Liver (tissue), 9 donors: ENCODE data around the gene DCC. TPM values are rescaled to one million over a fixed set of nuclear protein-coding genes. Genes with fewer than 3 reads are reported as not detected.

Experiments used
- DNase-seq: peaks from one replicate; pipeline ENCODE4 v3.0.0-alpha.2; 2017; ENCODE audit warnings: low spot score
- H3K27ac ChIP-seq, 2 donors: one replicate each; pipeline ENCODE4 v1.7.0; 2013; ENCODE audit warnings: inconsistent platforms in 2 of 2, low read length in 2 of 2, control low read depth in 1 of 2, low read depth in 1 of 2, mild to moderate bottlenecking in 1 of 2
- H3K27me3 ChIP-seq, 4 donors: one replicate each; pipeline versions ENCODE4 v1.6.1 to v1.7.0; 2013; ENCODE audit warnings: low read length in 3 of 4, inconsistent platforms in 1 of 4, mild to moderate bottlenecking in 1 of 4, moderate library complexity in 1 of 4; ENCODE audit not compliant: control insufficient read depth in 4 of 4, insufficient read depth in 4 of 4
- H3K36me3 ChIP-seq, 4 donors: one replicate each; pipeline versions ENCODE4 v1.6.1 to v1.7.0; 2013; ENCODE audit warnings: low read length in 3 of 4, mild to moderate bottlenecking in 3 of 4, low read depth in 1 of 4, moderate library complexity in 1 of 4; ENCODE audit not compliant: control insufficient read depth in 4 of 4, insufficient read depth in 3 of 4
- H3K4me1 ChIP-seq, 4 donors: one replicate each; pipeline versions ENCODE4 v1.6.1 to v1.7.0; 2013; ENCODE audit warnings: low read length in 3 of 4, mild to moderate bottlenecking in 3 of 4, moderate library complexity in 1 of 4; ENCODE audit not compliant: control insufficient read depth in 4 of 4, insufficient read depth in 4 of 4
- H3K4me3 ChIP-seq, 3 donors: one replicate each; pipeline versions ENCODE4 v1.6.1 to v1.7.0; 2013; ENCODE audit warnings: low read length in 3 of 3, control low read depth in 1 of 3, low read depth in 1 of 3, mild to moderate bottlenecking in 1 of 3
- H3K9ac ChIP-seq, 2 donors: one replicate each; pipeline ENCODE4 v1.7.0; 2013; ENCODE audit warnings: low read length in 2 of 2, mild to moderate bottlenecking in 2 of 2, moderate library complexity in 2 of 2, control low read depth in 1 of 2, low read depth in 1 of 2
- H3K9me3 ChIP-seq, 4 donors: one replicate each; pipeline versions ENCODE4 v1.6.1 to v1.7.0; 2013; ENCODE audit warnings: low read length in 3 of 4; ENCODE audit not compliant: control insufficient read depth in 4 of 4
- EGR1 ChIP-seq, 2 donors: IDR thresholded peaks; 2 replicates each; pipeline ENCODE4 v1.6.1; 2016 to 2018; ENCODE audit warnings: antibody characterized with exemption in 2 of 2, low read depth in 2 of 2
- FOXA1 ChIP-seq: IDR thresholded peaks from 2 replicates; pipeline ENCODE4 v1.6.1; 2016; ENCODE audit warnings: antibody characterized with exemption
- FOXA2 ChIP-seq: IDR thresholded peaks from 2 replicates; pipeline ENCODE4 v1.6.1; 2016; ENCODE audit warnings: antibody characterized with exemption
- HNF4A ChIP-seq, 2 donors: conservative IDR thresholded peaks; 2 replicates each; pipeline ENCODE4 v1.6.1; 2016; ENCODE audit warnings: antibody characterized with exemption in 2 of 2, mild to moderate bottlenecking in 2 of 2
- HNF4G ChIP-seq: IDR thresholded peaks from 2 replicates; pipeline ENCODE4 v1.6.1; 2016; ENCODE audit warnings: antibody characterized with exemption
- JUND ChIP-seq, 2 donors: IDR thresholded peaks; 2 replicates each; pipeline ENCODE4 v1.6.1; 2016; ENCODE audit warnings: antibody characterized with exemption in 2 of 2
- MAX ChIP-seq: IDR thresholded peaks from 2 replicates; pipeline ENCODE4 v1.6.1; 2016; ENCODE audit warnings: antibody characterized with exemption
- NR2F2 ChIP-seq: IDR thresholded peaks from 2 replicates; pipeline ENCODE4 v1.6.1; 2016; ENCODE audit warnings: antibody characterized with exemption
- RAD21 ChIP-seq, 2 donors: IDR thresholded peaks; 2 replicates each; pipeline ENCODE4 v1.6.1; 2016; ENCODE audit warnings: antibody characterized with exemption in 2 of 2, mild to moderate bottlenecking in 2 of 2
- RXRA ChIP-seq, 2 donors: IDR thresholded peaks; 2 replicates each; pipeline ENCODE4 v1.6.1; 2017 to 2018; ENCODE audit warnings: antibody characterized with exemption in 2 of 2, mild to moderate bottlenecking in 1 of 2
- SP1 ChIP-seq: IDR thresholded peaks from 2 replicates; pipeline ENCODE4 v1.6.1; 2018; ENCODE audit warnings: antibody characterized with exemption, mild to moderate bottlenecking
- YY1 ChIP-seq: IDR thresholded peaks from 2 replicates; pipeline ENCODE4 v1.6.1; 2016; ENCODE audit warnings: antibody characterized with exemption, mild to moderate bottlenecking
- ZBTB33 ChIP-seq: IDR thresholded peaks from 2 replicates; pipeline ENCODE4 v1.6.1; 2016; ENCODE audit warnings: antibody characterized with exemption
- WGBS: extraction: QIAGEN DNeasy Blood & Tissue Kit; methylation state at CpG from one replicate; pipeline ENCODE4 v1.1.7; 2013; 5-methylcytosine and 5-hydroxymethylcytosine counted together
- polyA plus RNA-seq, 2 donors: library from polyadenylated mRNA; stranded (reverse) in 1 of 2; unstranded in 1 of 2; fragments of 200-250 nt in 1 of 2; fragments of >200 nt in 1 of 2; fragmentation: Nextera tagmentation in 1 of 2; extraction: Ambion mirVana in 1 of 2; gene quantifications; one replicate each; pipeline versions ENCODE4 v1.2.1 to v1.2.3, GENCODE V29; 2013 to 2015
- total RNA-seq, 2 donors: library from RNA; depleted of rRNA; stranded (reverse); fragments of >200 nt; gene quantifications; one replicate each; pipeline ENCODE4 v1.2.3, GENCODE V29; 2014
- TF ChIP-seq, protein P1 (sequence below): IDR thresholded peaks from 2 replicates; pipeline ENCODE4 v1.6.1; 2016; ENCODE audit warnings: antibody characterized with exemption, mild to moderate bottlenecking
- TF ChIP-seq, protein P2 (sequence below): IDR thresholded peaks from 2 replicates; pipeline ENCODE4 v1.6.1; 2016; ENCODE audit warnings: antibody characterized with exemption
- donor health status: healthy.
- donor health status: healthy.
- donor health status: healthy.
- donor health status: healthy.
- donor health status: healthy.

DCC gene
- total and polyA plus RNA-seq, 4 donors, result under 0.01 to 0.03 TPM; not detected in 2

GRCh38 chr18:52348209-52348608, 8.2 kb downstream of the DCC start:
- peaks cover 0 to 2% (median 0%) of the 10 kb centered on the region in 4 donors for H3K27me3 ChIP-seq
- H3K4me1 ChIP-seq, result no peaks in the 10 kb centered on the region
- H3K4me3 ChIP-seq, result no peak overlapping the region
- DNase-seq, result no peak
- no peak for TF ChIP-seq HNF4G
- TF ChIP-seq, protein P1, sequence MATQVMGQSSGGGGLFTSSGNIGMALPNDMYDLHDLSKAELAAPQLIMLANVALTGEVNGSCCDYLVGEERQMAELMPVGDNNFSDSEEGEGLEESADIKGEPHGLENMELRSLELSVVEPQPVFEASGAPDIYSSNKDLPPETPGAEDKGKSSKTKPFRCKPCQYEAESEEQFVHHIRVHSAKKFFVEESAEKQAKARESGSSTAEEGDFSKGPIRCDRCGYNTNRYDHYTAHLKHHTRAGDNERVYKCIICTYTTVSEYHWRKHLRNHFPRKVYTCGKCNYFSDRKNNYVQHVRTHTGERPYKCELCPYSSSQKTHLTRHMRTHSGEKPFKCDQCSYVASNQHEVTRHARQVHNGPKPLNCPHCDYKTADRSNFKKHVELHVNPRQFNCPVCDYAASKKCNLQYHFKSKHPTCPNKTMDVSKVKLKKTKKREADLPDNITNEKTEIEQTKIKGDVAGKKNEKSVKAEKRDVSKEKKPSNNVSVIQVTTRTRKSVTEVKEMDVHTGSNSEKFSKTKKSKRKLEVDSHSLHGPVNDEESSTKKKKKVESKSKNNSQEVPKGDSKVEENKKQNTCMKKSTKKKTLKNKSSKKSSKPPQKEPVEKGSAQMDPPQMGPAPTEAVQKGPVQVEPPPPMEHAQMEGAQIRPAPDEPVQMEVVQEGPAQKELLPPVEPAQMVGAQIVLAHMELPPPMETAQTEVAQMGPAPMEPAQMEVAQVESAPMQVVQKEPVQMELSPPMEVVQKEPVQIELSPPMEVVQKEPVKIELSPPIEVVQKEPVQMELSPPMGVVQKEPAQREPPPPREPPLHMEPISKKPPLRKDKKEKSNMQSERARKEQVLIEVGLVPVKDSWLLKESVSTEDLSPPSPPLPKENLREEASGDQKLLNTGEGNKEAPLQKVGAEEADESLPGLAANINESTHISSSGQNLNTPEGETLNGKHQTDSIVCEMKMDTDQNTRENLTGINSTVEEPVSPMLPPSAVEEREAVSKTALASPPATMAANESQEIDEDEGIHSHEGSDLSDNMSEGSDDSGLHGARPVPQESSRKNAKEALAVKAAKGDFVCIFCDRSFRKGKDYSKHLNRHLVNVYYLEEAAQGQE, result no peak
- no peak for TF ChIP-seq NR2F2
- TF ChIP-seq FOXA2, result no peak
- TF ChIP-seq, protein P2, sequence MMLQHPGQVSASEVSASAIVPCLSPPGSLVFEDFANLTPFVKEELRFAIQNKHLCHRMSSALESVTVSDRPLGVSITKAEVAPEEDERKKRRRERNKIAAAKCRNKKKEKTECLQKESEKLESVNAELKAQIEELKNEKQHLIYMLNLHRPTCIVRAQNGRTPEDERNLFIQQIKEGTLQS, result no peak
- TF ChIP-seq EGR1 (IDR thresholded peaks at IDR 0.05; ENCODE audit: low read depth in 2 of 2), result no peak
- TF ChIP-seq ZBTB33, result no peak
- no peak for TF ChIP-seq FOXA1
- no peak for TF ChIP-seq RXRA (IDR thresholded peaks at IDR 0.05)
- no peak for TF ChIP-seq HNF4A (conservative IDR thresholded peaks at IDR 0.05)
- no peak for TF ChIP-seq YY1
- no peak for TF ChIP-seq JUND (IDR thresholded peaks at IDR 0.05)
- no peak for TF ChIP-seq MAX
- no peaks in the 10 kb centered on the region for H3K36me3 ChIP-seq
- no peak overlapping the region for H3K9ac ChIP-seq
- 81% methylated on average over 3 of the region's 3 CpGs for WGBS
- peaks cover 0 to 3% (median 0%) of the 10 kb centered on the region in 4 donors for H3K9me3 ChIP-seq
- H3K27ac ChIP-seq, result no peak overlapping the region

DNA sequence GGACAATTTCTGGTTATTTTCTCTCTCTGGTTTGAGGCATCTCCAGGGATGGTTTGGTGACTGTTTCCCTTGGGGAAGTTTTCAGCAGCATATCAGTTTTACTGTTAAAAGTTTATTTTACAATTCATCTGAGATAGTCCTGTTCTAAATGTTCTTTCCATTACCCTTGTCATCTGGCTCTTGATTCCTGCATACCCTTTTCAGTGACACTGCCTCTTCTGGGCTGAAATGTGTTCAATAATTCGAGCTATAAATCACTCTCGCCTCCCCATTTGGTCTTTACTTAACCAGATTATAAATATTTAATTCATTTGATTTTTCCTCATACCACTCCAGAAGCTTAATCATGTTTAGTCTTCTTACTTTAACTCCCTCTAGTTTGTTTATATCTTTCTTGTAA, 9.5 kb downstream of the DCC start:
- 45% methylated on average over 2 of the region's 2 CpGs for WGBS
- no peak overlapping the region for H3K9ac ChIP-seq
- TF ChIP-seq FOXA2, result no peak
- TF ChIP-seq RAD21 (IDR thresholded peaks at IDR 0.05), result no peak
- TF ChIP-seq SP1, result no peak
- no peak for TF ChIP-seq RXRA (IDR thresholded peaks at IDR 0.05)

More for the DNA sequence above, 9.5 kb downstream of the DCC start:
- H3K4me1 ChIP-seq, result no peaks in the 10 kb centered on the region
- DNase-seq, result no peak
- peaks cover 0 to 3% (median 0%) of the 10 kb centered on the region in 4 donors for H3K9me3 ChIP-seq
- no peak overlapping the region for H3K27ac ChIP-seq
- H3K27me3 ChIP-seq, result no peaks in the 10 kb centered on the region
- no peak overlapping the region for H3K4me3 ChIP-seq
- H3K36me3 ChIP-seq, result no peaks in the 10 kb centered on the region
